Measurements from ENCODE around the gene SPINK8. TPM values are rescaled to one million over a fixed set of nuclear protein-coding genes. Genes with fewer than 3 reads are reported as not detected.

The SPINK8 gene
- total and polyA plus RNA-seq, 4 donors = not detected

GRCh38 chr3:48274452-48274851 lies 59.0 kb downstream of the SPINK8 start:
- Histone ChIP-seq H3K27me3 (ENCODE audit: control insufficient read depth in 4 of 4, insufficient read depth in 4 of 4, low read length in 3 of 4) (no peaks in the 10 kb centered on the region), H3K9ac (ENCODE audit: low read depth in 1 of 2, low read length in 2 of 2) (no peak overlapping the region), H3K4me1 (ENCODE audit: control insufficient read depth in 4 of 4, insufficient read depth in 4 of 4, low read length in 3 of 4) (no peaks in the 10 kb centered on the region), H3K9me3 (ENCODE audit: control insufficient read depth in 4 of 4, low read length in 3 of 4) (no peaks in the 10 kb centered on the region), H3K27ac (ENCODE audit: low read depth in 1 of 2, low read length in 2 of 2) (no peak overlapping the region), H3K4me3 (ENCODE audit: low read depth in 1 of 3, low read length in 3 of 3) (no peak overlapping the region), H3K36me3 (ENCODE audit: control insufficient read depth in 4 of 4, insufficient read depth in 3 of 4, low read depth in 1 of 4, low read length in 3 of 4) (peaks cover 0 to under 1% (median 0%) of the 10 kb centered on the region in 4 donors)
- no peak for DNase-seq (ENCODE audit: low spot score)
- WGBS = 90% methylated on average over 10 of the region's 10 CpGs
- TF ChIP-seq FOXA2 (IDR thresholded peaks at IDR 0.05) = no peak
- TF ChIP-seq EGR1 (IDR thresholded peaks at IDR 0.05; ENCODE audit: low read depth in 2 of 2) = no peak
- TF ChIP-seq, protein P1, sequence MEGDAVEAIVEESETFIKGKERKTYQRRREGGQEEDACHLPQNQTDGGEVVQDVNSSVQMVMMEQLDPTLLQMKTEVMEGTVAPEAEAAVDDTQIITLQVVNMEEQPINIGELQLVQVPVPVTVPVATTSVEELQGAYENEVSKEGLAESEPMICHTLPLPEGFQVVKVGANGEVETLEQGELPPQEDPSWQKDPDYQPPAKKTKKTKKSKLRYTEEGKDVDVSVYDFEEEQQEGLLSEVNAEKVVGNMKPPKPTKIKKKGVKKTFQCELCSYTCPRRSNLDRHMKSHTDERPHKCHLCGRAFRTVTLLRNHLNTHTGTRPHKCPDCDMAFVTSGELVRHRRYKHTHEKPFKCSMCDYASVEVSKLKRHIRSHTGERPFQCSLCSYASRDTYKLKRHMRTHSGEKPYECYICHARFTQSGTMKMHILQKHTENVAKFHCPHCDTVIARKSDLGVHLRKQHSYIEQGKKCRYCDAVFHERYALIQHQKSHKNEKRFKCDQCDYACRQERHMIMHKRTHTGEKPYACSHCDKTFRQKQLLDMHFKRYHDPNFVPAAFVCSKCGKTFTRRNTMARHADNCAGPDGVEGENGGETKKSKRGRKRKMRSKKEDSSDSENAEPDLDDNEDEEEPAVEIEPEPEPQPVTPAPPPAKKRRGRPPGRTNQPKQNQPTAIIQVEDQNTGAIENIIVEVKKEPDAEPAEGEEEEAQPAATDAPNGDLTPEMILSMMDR (IDR thresholded peaks at IDR 0.05; ENCODE audit: low read depth, low read length, missing input control) = no peak
- TF ChIP-seq HNF4A (conservative IDR thresholded peaks at IDR 0.05) = no peak
- TF ChIP-seq, protein P2, sequence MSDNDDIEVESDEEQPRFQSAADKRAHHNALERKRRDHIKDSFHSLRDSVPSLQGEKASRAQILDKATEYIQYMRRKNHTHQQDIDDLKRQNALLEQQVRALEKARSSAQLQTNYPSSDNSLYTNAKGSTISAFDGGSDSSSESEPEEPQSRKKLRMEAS (IDR thresholded peaks at IDR 0.05) = no peak
- TF ChIP-seq RXRA (IDR thresholded peaks at IDR 0.05) = no peak
- TF ChIP-seq HNF4G (IDR thresholded peaks at IDR 0.05) = no peak
- no peak for TF ChIP-seq FOXA1 (IDR thresholded peaks at IDR 0.05)

GRCh38 chr3:48273594-48274211 lies 59.8 kb downstream of the SPINK8 start:
- Histone ChIP-seq H3K9me3 (ENCODE audit: control insufficient read depth in 4 of 4, low read length in 3 of 4) (no peaks in the 10 kb centered on the region), H3K9ac (ENCODE audit: low read depth in 1 of 2, low read length in 2 of 2) (no peak overlapping the region), H3K4me3 (ENCODE audit: low read depth in 1 of 3, low read length in 3 of 3) (no peak overlapping the region), H3K27ac (ENCODE audit: low read depth in 1 of 2, low read length in 2 of 2) (no peak overlapping the region), H3K27me3 (ENCODE audit: control insufficient read depth in 4 of 4, insufficient read depth in 4 of 4, low read length in 3 of 4) (no peaks in the 10 kb centered on the region), H3K36me3 (ENCODE audit: control insufficient read depth in 4 of 4, insufficient read depth in 3 of 4, low read depth in 1 of 4, low read length in 3 of 4) (peaks cover 0 to 7% (median 0%) of the 10 kb centered on the region in 4 donors), H3K4me1 (ENCODE audit: control insufficient read depth in 4 of 4, insufficient read depth in 4 of 4, low read length in 3 of 4) (no peaks in the 10 kb centered on the region)
- WGBS = 8% methylated on average over 9 of the region's 9 CpGs
- peak; percentile 64 for DNase-seq (ENCODE audit: low spot score)
- TF ChIP-seq, protein P1 (IDR thresholded peaks at IDR 0.05; ENCODE audit: low read depth, low read length, missing input control) = peak; percentile 85
- TF ChIP-seq TAF1 (conservative IDR thresholded peaks at IDR 0.05) (no peak), RAD21 (IDR thresholded peaks at IDR 0.05) (peak; percentile 93 to 96)

- H3K36me3 ChIP-seq (ENCODE audit: control insufficient read depth in 4 of 4, insufficient read depth in 3 of 4, low read depth in 1 of 4, low read length in 3 of 4) = peaks cover 0 to 9% (median 0%) of the 10 kb centered on the region in 4 donors
- no peaks in the 10 kb centered on the region for H3K27me3 ChIP-seq (ENCODE audit: control insufficient read depth in 4 of 4, insufficient read depth in 4 of 4, low read length in 3 of 4)
- no peak overlapping the region for H3K27ac ChIP-seq (ENCODE audit: low read depth in 1 of 2, low read length in 2 of 2)
- H3K9me3 ChIP-seq (ENCODE audit: control insufficient read depth in 4 of 4, low read length in 3 of 4) = no peaks in the 10 kb centered on the region
- H3K4me3 ChIP-seq (ENCODE audit: low read depth in 1 of 3, low read length in 3 of 3) = no peak overlapping the region
- H3K4me1 ChIP-seq (ENCODE audit: control insufficient read depth in 4 of 4, insufficient read depth in 4 of 4, low read length in 3 of 4) = no peaks in the 10 kb centered on the region
- TF ChIP-seq NR2F2 (IDR thresholded peaks at IDR 0.05) (no peak), YY1 (IDR thresholded peaks at IDR 0.05) (no peak), RAD21 (IDR thresholded peaks at IDR 0.05) (no peak), EGR1 (IDR thresholded peaks at IDR 0.05; ENCODE audit: low read depth in 2 of 2) (no peak), HNF4G (IDR thresholded peaks at IDR 0.05) (no peak), RXRA (IDR thresholded peaks at IDR 0.05) (no peak), FOXA2 (IDR thresholded peaks at IDR 0.05) (no peak), TAF1 (conservative IDR thresholded peaks at IDR 0.05) (no peak), FOXA1 (IDR thresholded peaks at IDR 0.05) (no peak)
- TF ChIP-seq, protein P2 (IDR thresholded peaks at IDR 0.05) = no peak
- TF ChIP-seq, protein P3, sequence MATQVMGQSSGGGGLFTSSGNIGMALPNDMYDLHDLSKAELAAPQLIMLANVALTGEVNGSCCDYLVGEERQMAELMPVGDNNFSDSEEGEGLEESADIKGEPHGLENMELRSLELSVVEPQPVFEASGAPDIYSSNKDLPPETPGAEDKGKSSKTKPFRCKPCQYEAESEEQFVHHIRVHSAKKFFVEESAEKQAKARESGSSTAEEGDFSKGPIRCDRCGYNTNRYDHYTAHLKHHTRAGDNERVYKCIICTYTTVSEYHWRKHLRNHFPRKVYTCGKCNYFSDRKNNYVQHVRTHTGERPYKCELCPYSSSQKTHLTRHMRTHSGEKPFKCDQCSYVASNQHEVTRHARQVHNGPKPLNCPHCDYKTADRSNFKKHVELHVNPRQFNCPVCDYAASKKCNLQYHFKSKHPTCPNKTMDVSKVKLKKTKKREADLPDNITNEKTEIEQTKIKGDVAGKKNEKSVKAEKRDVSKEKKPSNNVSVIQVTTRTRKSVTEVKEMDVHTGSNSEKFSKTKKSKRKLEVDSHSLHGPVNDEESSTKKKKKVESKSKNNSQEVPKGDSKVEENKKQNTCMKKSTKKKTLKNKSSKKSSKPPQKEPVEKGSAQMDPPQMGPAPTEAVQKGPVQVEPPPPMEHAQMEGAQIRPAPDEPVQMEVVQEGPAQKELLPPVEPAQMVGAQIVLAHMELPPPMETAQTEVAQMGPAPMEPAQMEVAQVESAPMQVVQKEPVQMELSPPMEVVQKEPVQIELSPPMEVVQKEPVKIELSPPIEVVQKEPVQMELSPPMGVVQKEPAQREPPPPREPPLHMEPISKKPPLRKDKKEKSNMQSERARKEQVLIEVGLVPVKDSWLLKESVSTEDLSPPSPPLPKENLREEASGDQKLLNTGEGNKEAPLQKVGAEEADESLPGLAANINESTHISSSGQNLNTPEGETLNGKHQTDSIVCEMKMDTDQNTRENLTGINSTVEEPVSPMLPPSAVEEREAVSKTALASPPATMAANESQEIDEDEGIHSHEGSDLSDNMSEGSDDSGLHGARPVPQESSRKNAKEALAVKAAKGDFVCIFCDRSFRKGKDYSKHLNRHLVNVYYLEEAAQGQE (IDR thresholded peaks at IDR 0.05) = no peak
- TF ChIP-seq, protein P4, sequence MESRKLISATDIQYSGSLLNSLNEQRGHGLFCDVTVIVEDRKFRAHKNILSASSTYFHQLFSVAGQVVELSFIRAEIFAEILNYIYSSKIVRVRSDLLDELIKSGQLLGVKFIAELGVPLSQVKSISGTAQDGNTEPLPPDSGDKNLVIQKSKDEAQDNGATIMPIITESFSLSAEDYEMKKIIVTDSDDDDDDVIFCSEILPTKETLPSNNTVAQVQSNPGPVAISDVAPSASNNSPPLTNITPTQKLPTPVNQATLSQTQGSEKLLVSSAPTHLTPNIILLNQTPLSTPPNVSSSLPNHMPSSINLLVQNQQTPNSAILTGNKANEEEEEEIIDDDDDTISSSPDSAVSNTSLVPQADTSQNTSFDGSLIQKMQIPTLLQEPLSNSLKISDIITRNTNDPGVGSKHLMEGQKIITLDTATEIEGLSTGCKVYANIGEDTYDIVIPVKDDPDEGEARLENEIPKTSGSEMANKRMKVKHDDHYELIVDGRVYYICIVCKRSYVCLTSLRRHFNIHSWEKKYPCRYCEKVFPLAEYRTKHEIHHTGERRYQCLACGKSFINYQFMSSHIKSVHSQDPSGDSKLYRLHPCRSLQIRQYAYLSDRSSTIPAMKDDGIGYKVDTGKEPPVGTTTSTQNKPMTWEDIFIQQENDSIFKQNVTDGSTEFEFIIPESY (IDR thresholded peaks at IDR 0.05) = no peak
- no peak for DNase-seq (ENCODE audit: low spot score)
- H3K9ac ChIP-seq (ENCODE audit: low read depth in 1 of 2, low read length in 2 of 2) = no peak overlapping the region
- WGBS = 96% methylated on average over 38 of the region's 38 CpGs
Measured at GRCh38 chr3:48271763-48272498, 61.5 kb downstream of the SPINK8 start.

All from liver (tissue), 9 donors.